Ovary (tissue), 9 donors: ENCODE data around the gene FAP. TPM values are rescaled to one million over a fixed set of nuclear protein-coding genes. Genes with fewer than 3 reads are reported as not detected.

ENCODE experiments used
- DNase-seq, 5 donors: peaks; one replicate each; pipeline ENCODE4 v3.0.0-alpha.2; 2019 to 2020
- H3K27ac ChIP-seq, 2 donors: fragments of 200-600 bp; one replicate each; pipeline versions ENCODE4 v1.5.1 to v1.8.0; 2019 to 2022
- H3K27me3 ChIP-seq: fragments of 200-600 bp; one replicate; pipeline ENCODE4 v1.8.0; 2022
- H3K36me3 ChIP-seq: fragments of 200-600 bp; sonication (generic); one replicate; pipeline ENCODE4 v1.5.1; 2019
- H3K4me1 ChIP-seq: one replicate; pipeline ENCODE4 v1.8.1; 2013; ENCODE audit warnings: mild to moderate bottlenecking, moderate library complexity; ENCODE audit not compliant: insufficient read depth
- H3K4me3 ChIP-seq: fragments of 200-600 bp; sonication (generic); one replicate; pipeline ENCODE4 v1.5.1; 2017
- H3K9me3 ChIP-seq, 2 donors: fragments of 200-600 bp in 1 of 2; sonication (generic) in 1 of 2; one replicate each; pipeline versions ENCODE4 v1.5.1 to v1.8.1; 2013 to 2019; ENCODE audit warnings: mild to moderate bottlenecking in 1 of 2, moderate library complexity in 1 of 2
- EP300 ChIP-seq: sonication (generic); formaldehyde crosslinking; IDR thresholded peaks from one replicate; pipeline ENCODE4 v1.6.1; 2017; ENCODE audit warnings: antibody characterized with exemption
- POLR2A ChIP-seq: fragments of 450-650 bp; IDR thresholded peaks from one replicate; pipeline ENCODE4 v1.6.1; 2017; ENCODE audit warnings: antibody characterized with exemption, mild to moderate bottlenecking, moderate library complexity
- WGBS, 3 donors: extraction: QIAGEN DNeasy Blood & Tissue Kit in 1 of 3; methylation state at CpG; one replicate each; pipeline versions ENCODE4 v1.1.5 to v1.1.7; 2013 to 2017; 5-methylcytosine and 5-hydroxymethylcytosine counted together
- intact Hi-C, 4 donors: fragments of 100-400 bp; cut with DNase I; formaldehyde crosslinking; loops; one replicate each; pipeline versions ENCODE4 v1.11.0 to v1.15.1; 2022 to 2023
- polyA plus RNA-seq, 2 donors: library from polyadenylated mRNA; stranded (reverse); fragments of 200-250 nt in 1 of 2; fragments of 350-450 nt in 1 of 2; fragmentation: Illumina TruSeq in 1 of 2; extraction: RNeasy Lipid Tissue Mini Kit (QIAGEN cat#74804) in 1 of 2; gene quantifications; one replicate each; pipeline ENCODE4 v1.2.3, GENCODE V29; 2013 to 2014
- total RNA-seq, 7 donors: library from RNA; depleted of rRNA in 2 of 7; stranded (reverse); fragments of >200 nt in 2 of 7; fragmentation: NEBNext Ultra II Directional in 3 of 7; extraction: Animal tissue kit (Norgen Biotek cat#: 25700) in 3 of 7; gene quantifications; one replicate each; pipeline versions ENCODE4 v1.1.0 to v1.2.4, GENCODE V29; 2016 to 2023
- TF ChIP-seq, protein P1 (sequence below), 3 donors: fragments of 450-650 bp in 2 of 3; fragments of 200-600 bp in 1 of 3; IDR thresholded peaks; one replicate each; pipeline versions ENCODE4 v1.5.1 to v1.8.0; 2016 to 2022; ENCODE audit warnings: antibody characterized with exemption in 3 of 3, mild to moderate bottlenecking in 1 of 3
- donor health status: DM: no; HTN: no; CAD: no; lungs with moderate emphysema.
- donor health status: DM: no; HTN: no; CAD: no.
- donor health status: Bipolar disorder and iron deficiency.
- donor health status: DM: yes; HTN: yes; CAD: no.
- donor health status: DM: no; HTN: no; CAD: no.
- donor health status: DM: yes; HTN: yes; CAD: no.

FAP gene
- total and polyA plus RNA-seq, 9 donors = 0.76 to 11.6 (median 2.3) TPM

- no peak for DNase-seq
- 55 to 72% (median 69%) methylated on average over 1 of the region's 1 CpG for WGBS, 3 donors
- Histone ChIP-seq H3K4me1 (no peaks in the 10 kb centered on the region), H3K36me3 (no peaks in the 10 kb centered on the region), H3K27me3 (no peaks in the 10 kb centered on the region), H3K4me3 (no peak overlapping the region), H3K9me3 (no peaks in the 10 kb centered on the region), H3K27ac (no peak overlapping the region)
- TF ChIP-seq, protein P1, sequence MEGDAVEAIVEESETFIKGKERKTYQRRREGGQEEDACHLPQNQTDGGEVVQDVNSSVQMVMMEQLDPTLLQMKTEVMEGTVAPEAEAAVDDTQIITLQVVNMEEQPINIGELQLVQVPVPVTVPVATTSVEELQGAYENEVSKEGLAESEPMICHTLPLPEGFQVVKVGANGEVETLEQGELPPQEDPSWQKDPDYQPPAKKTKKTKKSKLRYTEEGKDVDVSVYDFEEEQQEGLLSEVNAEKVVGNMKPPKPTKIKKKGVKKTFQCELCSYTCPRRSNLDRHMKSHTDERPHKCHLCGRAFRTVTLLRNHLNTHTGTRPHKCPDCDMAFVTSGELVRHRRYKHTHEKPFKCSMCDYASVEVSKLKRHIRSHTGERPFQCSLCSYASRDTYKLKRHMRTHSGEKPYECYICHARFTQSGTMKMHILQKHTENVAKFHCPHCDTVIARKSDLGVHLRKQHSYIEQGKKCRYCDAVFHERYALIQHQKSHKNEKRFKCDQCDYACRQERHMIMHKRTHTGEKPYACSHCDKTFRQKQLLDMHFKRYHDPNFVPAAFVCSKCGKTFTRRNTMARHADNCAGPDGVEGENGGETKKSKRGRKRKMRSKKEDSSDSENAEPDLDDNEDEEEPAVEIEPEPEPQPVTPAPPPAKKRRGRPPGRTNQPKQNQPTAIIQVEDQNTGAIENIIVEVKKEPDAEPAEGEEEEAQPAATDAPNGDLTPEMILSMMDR (IDR thresholded peaks at IDR 0.05) = no peak
- TF ChIP-seq EP300 = no peak
- no peak for TF ChIP-seq POLR2A
- intact Hi-C loops = no loop called here
These were observed 10.0 kb downstream of the FAP start for GRCh38 chr2:162233197-162233596.

DNA sequence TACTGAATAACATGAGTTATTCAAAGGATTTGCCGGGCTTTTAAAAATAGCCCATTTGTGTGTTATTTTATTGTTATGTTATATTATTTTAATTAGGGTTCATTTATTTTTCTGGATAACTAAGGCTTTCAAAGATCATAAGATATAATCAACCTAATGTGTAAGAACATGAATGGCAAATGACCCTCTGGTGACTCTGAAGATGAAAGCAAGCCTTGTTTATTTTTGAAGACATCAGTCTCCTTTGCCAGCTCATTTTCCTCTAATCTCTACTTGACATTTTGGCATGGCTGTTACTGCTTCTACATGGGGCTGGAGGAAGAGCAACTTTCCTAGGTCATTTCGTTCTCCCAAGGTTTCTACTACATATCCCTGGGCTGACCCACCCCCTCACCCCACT, 10.6 kb downstream of the FAP start:
- no peaks in the 10 kb centered on the region for H3K36me3 ChIP-seq
- TF ChIP-seq, protein P1 (IDR thresholded peaks at IDR 0.05) = no peak
- TF ChIP-seq EP300 = no peak
- TF ChIP-seq POLR2A = no peak
- no peaks in the 10 kb centered on the region for H3K9me3 ChIP-seq
- intact Hi-C loops = no loop called here
- WGBS, 3 donors = 68 to 82% (median 73%) methylated on average over 2 of the region's 2 CpGs
- no peak for DNase-seq
- no peak overlapping the region for H3K4me3 ChIP-seq
- no peaks in the 10 kb centered on the region for H3K27me3 ChIP-seq
- H3K4me1 ChIP-seq = no peaks in the 10 kb centered on the region
- H3K27ac ChIP-seq = no peak overlapping the region

DNA sequence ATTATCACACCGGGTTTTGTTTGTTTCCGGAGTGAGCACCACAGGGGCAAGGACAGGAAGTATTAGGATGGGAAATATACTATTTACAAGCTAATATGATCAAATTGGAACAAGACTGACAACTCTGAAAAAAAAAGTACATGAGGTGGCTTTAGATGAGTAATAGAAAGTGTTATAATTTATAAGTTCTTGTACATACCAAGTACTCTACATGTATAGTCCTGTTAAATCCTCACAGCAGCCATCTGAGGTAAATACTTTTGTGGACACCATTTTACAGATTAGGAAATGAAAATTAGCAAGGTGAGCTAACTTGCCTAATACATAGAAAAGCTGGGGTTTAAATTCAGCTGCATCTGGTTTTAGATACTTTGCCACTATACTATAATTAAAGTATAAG, 11.2 kb downstream of the FAP start:
- intact Hi-C loops = no loop called here
- Histone ChIP-seq H3K36me3 (no peaks in the 10 kb centered on the region), H3K27ac (no peak overlapping the region), H3K4me1 (no peaks in the 10 kb centered on the region), H3K27me3 (no peaks in the 10 kb centered on the region), H3K9me3 (no peaks in the 10 kb centered on the region), H3K4me3 (no peak overlapping the region)
- WGBS, 3 donors = 62 to 77% (median 73%) methylated on average over 2 of the region's 2 CpGs
- no peak for DNase-seq
- TF ChIP-seq EP300 (no peak), POLR2A (no peak)
- TF ChIP-seq, protein P1 (IDR thresholded peaks at IDR 0.05) = no peak

DNA sequence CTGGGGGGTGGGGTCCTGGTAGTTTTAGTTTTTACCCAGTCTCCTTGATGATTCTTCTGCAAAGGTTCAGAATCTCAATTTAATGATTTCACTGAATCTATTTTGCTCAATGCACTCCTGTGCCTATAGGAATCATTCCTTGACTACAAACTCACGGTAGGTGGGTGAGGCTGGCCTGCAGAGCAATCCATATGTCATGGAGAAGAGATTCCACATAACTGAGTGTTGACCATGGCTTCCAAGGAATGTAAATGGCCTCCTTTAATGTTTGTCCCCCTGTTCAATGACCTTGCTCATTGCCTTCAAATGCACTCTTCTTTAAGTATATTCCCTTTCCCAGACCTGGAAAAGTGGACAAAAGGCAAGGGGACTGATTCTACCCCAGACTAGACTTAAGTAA, 12.5 kb downstream of the FAP start:
- H3K4me1 ChIP-seq = no peaks in the 10 kb centered on the region
- H3K27ac ChIP-seq = no peak overlapping the region
- no peak overlapping the region for H3K4me3 ChIP-seq
- intact Hi-C loops = no loop called here
- no peaks in the 10 kb centered on the region for H3K36me3 ChIP-seq
- no peaks in the 10 kb centered on the region for H3K9me3 ChIP-seq
- TF ChIP-seq, protein P1 (IDR thresholded peaks at IDR 0.05) = no peak
- TF ChIP-seq POLR2A (no peak), EP300 (no peak)
- WGBS, 3 donors = 92 to 96% (median 95%) methylated on average over 1 of the region's 1 CpG
- no peaks in the 10 kb centered on the region for H3K27me3 ChIP-seq
- no peak for DNase-seq

- H3K4me1 ChIP-seq = no peaks in the 10 kb centered on the region
- H3K9me3 ChIP-seq = no peaks in the 10 kb centered on the region
- no peaks in the 10 kb centered on the region for H3K36me3 ChIP-seq
- TF ChIP-seq, protein P1 (IDR thresholded peaks at IDR 0.05) = no peak
- no peak for TF ChIP-seq EP300
- TF ChIP-seq POLR2A = no peak
- DNase-seq = no peak
- intact Hi-C loops = no loop called here
- H3K27ac ChIP-seq = no peak overlapping the region
- H3K4me3 ChIP-seq = no peak overlapping the region
- no peaks in the 10 kb centered on the region for H3K27me3 ChIP-seq
These were observed 16.4 kb downstream of the FAP start for GRCh38 chr2:162226836-162227235.
